Endodermal cell (in vitro differentiated cells): ENCODE measurements around the gene CCZ1B. TPM values are rescaled to one million over a fixed set of nuclear protein-coding genes. Genes with fewer than 3 reads are reported as not detected.
A peak's percentile ranks its signal among the peaks of the same experiment; 100 is the strongest.
"Not testable (repeated sequence)": the region's sequence is repeated elsewhere in the genome, so short reads cannot be mapped to it uniquely, and the experiment has no call there.

Source experiments
- DNase-seq: peaks from one replicate; pipeline ENCODE4 v3.0.0-alpha.2; 2017
- H3K27ac ChIP-seq: 2 replicates; pipeline ENCODE4 v1.5.1; 2013; ENCODE audit warnings: mild to moderate bottlenecking, low read depth, low read length, moderate library complexity
- H3K27me3 ChIP-seq: 2 replicates; pipeline ENCODE4 v1.6.1; 2013; ENCODE audit warnings: mild to moderate bottlenecking, low read length, moderate library complexity; ENCODE audit not compliant: insufficient read depth, control insufficient read depth, poor library complexity, severe bottlenecking
- H3K36me3 ChIP-seq: 2 replicates; pipeline ENCODE4 v1.7.0; 2013; ENCODE audit warnings: mild to moderate bottlenecking, low read length, moderate library complexity; ENCODE audit not compliant: control insufficient read depth, insufficient read depth
- H3K4me1 ChIP-seq: one replicate; pipeline ENCODE4 v1.7.0; 2013; ENCODE audit warnings: low read length; ENCODE audit not compliant: control insufficient read depth, insufficient read depth
- H3K4me3 ChIP-seq: 2 replicates; pipeline ENCODE4 v1.5.1; 2013; ENCODE audit warnings: mild to moderate bottlenecking, low read length, moderate library complexity
- H3K9ac ChIP-seq: 2 replicates; pipeline ENCODE4 v1.6.1; 2013; ENCODE audit warnings: mild to moderate bottlenecking, low read length, moderate library complexity; ENCODE audit not compliant: poor library complexity, severe bottlenecking; ENCODE audit errors: extremely low read depth
- H3K9me3 ChIP-seq: 2 replicates; pipeline ENCODE4 v1.6.1; 2013; ENCODE audit warnings: mild to moderate bottlenecking, low read length, moderate library complexity; ENCODE audit not compliant: control insufficient read depth
- H3K27ac Mint-ChIP-seq: 2 replicates; pipeline ENCODE4 v1.8.0; 2020; ENCODE audit warnings: mixed read lengths
- H3K27me3 Mint-ChIP-seq: 2 replicates; pipeline ENCODE4 v1.8.0; 2021; ENCODE audit warnings: mild to moderate bottlenecking, mixed read lengths; ENCODE audit not compliant: insufficient read depth
- H3K36me3 Mint-ChIP-seq: 2 replicates; pipeline ENCODE4 v1.8.0; 2020; ENCODE audit warnings: low read depth, mixed read lengths
- H3K4me1 Mint-ChIP-seq: 2 replicates; pipeline ENCODE4 v1.8.0; 2020; ENCODE audit warnings: mixed read lengths
- H3K4me3 Mint-ChIP-seq: 2 replicates; pipeline ENCODE4 v1.8.0; 2020; ENCODE audit warnings: mild to moderate bottlenecking, moderate library complexity, mixed read lengths
- H3K9me3 Mint-ChIP-seq: 2 replicates; pipeline ENCODE4 v1.8.0; 2020; ENCODE audit warnings: mild to moderate bottlenecking, mixed read lengths
- CTCF ChIP-seq: fragments of 200-600 bp; sonication (generic); conservative IDR thresholded peaks from 2 replicates; pipeline ENCODE4 v1.5.0; 2021; ENCODE audit warnings: antibody characterized with exemption, mild to moderate bottlenecking
- WGBS, 2 experiments: methylation state at CpG; one replicate each; pipeline versions ENCODE4 v1.1.5 to v1.1.7; 2013; ENCODE audit warnings: missing lambda C conversion rate in 2 of 2, mixed read lengths in 1 of 2; ENCODE audit not compliant: insufficient coverage in 1 of 2, insufficient read length in 1 of 2; 5-methylcytosine and 5-hydroxymethylcytosine counted together
- long read RNA-seq, 4 experiments: library from polyadenylated mRNA in 2 of 4; library from RNA in 1 of 4; library from capped mRNA in 1 of 4; stranded (forward) in 3 of 4; unstranded in 1 of 4; transcript quantifications; one replicate each; pipeline ENCODE4 v2.0.0, GENCODE V29; 2020 to 2021; ENCODE audit warnings: inconsistent platforms in 1 of 4
- polyA plus RNA-seq, 2 experiments: library from polyadenylated mRNA; stranded (reverse); fragments of 50-300 nt; gene quantifications; one replicate each; pipeline ENCODE4 v1.2.3, GENCODE V29; 2013
- total RNA-seq, 2 donors: library from RNA; stranded (reverse); fragmentation: NEBNext Ultra II Directional in 1 of 2; extraction: Animal tissue kit (Norgen Biotek cat#: 25700) in 1 of 2; gene quantifications; 2 replicates in 1 of 2; 3 replicates in 1 of 2; pipeline ENCODE4 v1.2.1, GENCODE V29; 2021

Gene CCZ1B
- 10 to 100 TPM; 84.7 to 93.7 TPM for total RNA-seq
- 56.4 TPM for polyA plus RNA-seq (2013, experiment 1 of 2)
- 55.9 TPM for polyA plus RNA-seq (2013, experiment 2 of 2)
- long read RNA-seq, experiment 1, partial matches to known transcripts, result 4 of 9 reads
- long read RNA-seq, experiment 1, other reads (novel, unspliced or antisense), result 2 of 9 reads
- long read RNA-seq, experiment 2, partial matches to known transcripts, result 0 of 14 reads
- long read RNA-seq, experiment 2, other reads (novel, unspliced or antisense), result 13 of 14 reads
- long read RNA-seq, experiment 3, transcript CCZ1B-201 (15 exons, 2,885 nt), result major isoform, 16 of 22 reads
- long read RNA-seq, experiment 3, partial matches to known transcripts, result 1 of 22 reads
- long read RNA-seq, experiment 3, other reads (novel, unspliced or antisense), result 4 of 22 reads
- long read RNA-seq, experiment 4, partial matches to known transcripts, result 0 of 4 reads
- long read RNA-seq, experiment 4, other reads (novel, unspliced or antisense), result 0 of 4 reads

GRCh38 chr7:6826151-6826550, at the start of gene CCZ1B:
Gene CCZ1B (minus strand): TSS chr7:6826275. CDS start chr7:6826197, 78 bp downstream.
- not testable (repeated sequence) for H3K9ac ChIP-seq, H3K27me3 ChIP-seq, H3K4me1 ChIP-seq, H3K4me1 Mint-ChIP-seq, H3K9me3 Mint-ChIP-seq, H3K27ac ChIP-seq, H3K9me3 ChIP-seq
- 0 to 6% methylated on average over 8 to 26 of the region's 35 CpGs for WGBS, 2 experiments
- peak within 1 kb of the TSS; percentile 76 for H3K4me3 ChIP-seq
- H3K27ac Mint-ChIP-seq, result peak within 1 kb of the TSS; percentile 94
- DNase-seq, result peak; percentile 93
- H3K36me3 ChIP-seq, result peaks cover 11% of the 10 kb centered on the region
- H3K27me3 Mint-ChIP-seq, result peaks cover 11% of the 10 kb centered on the region
- peak within 1 kb of the TSS; percentile 78 for H3K4me3 Mint-ChIP-seq
- peak; percentile 30 for TF ChIP-seq CTCF
- peaks cover 12% of the 10 kb centered on the region for H3K36me3 Mint-ChIP-seq

- DNase-seq, H3K27me3 ChIP-seq, H3K9me3 Mint-ChIP-seq, H3K4me3 ChIP-seq, H3K27ac Mint-ChIP-seq, H3K27ac ChIP-seq, H3K36me3 ChIP-seq, H3K9ac ChIP-seq, H3K36me3 Mint-ChIP-seq, H3K4me1 ChIP-seq, H3K4me3 Mint-ChIP-seq, H3K9me3 ChIP-seq, H3K27me3 Mint-ChIP-seq: not testable (repeated sequence)
- H3K4me1 Mint-ChIP-seq, result peaks cover 33% of the 10 kb centered on the region
- WGBS, 2 experiments, result 96 to 98% methylated on average over 11 to 13 of the region's 15 CpGs
These were observed 48.9 kb upstream of the CCZ1B start for GRCh38 chr7:6875022-6875421.

- H3K36me3 Mint-ChIP-seq, result not testable (repeated sequence)
- H3K27ac Mint-ChIP-seq, result peak overlapping the region; percentile 21
- WGBS, 2 experiments, result 91 to 96% methylated on average over 8 to 11 of the region's 11 CpGs
These were observed 46.3 kb upstream of the CCZ1B start for GRCh38 chr7:6872246-6872945.

GRCh38 chr7:6871421-6872144, 45.5 kb upstream of the CCZ1B start:
- not testable (repeated sequence) for H3K36me3 ChIP-seq, DNase-seq, H3K27ac Mint-ChIP-seq, H3K4me3 ChIP-seq, H3K4me3 Mint-ChIP-seq, H3K9ac ChIP-seq, H3K27me3 ChIP-seq, H3K9me3 ChIP-seq, H3K36me3 Mint-ChIP-seq, H3K4me1 ChIP-seq, H3K9me3 Mint-ChIP-seq, H3K27me3 Mint-ChIP-seq, H3K27ac ChIP-seq
- H3K4me1 Mint-ChIP-seq, result peaks cover 33% of the 10 kb centered on the region
- WGBS, 2 experiments, result 94% methylated on average over 14 to 17 of the region's 17 CpGs

More at GRCh38 chr7:6872246-6872945, 46.3 kb upstream of the CCZ1B start:
- DNase-seq, H3K9me3 Mint-ChIP-seq, H3K4me1 ChIP-seq, H3K27me3 Mint-ChIP-seq, H3K27me3 ChIP-seq, H3K27ac ChIP-seq, H3K4me3 Mint-ChIP-seq, H3K9ac ChIP-seq, H3K4me3 ChIP-seq, H3K36me3 ChIP-seq, H3K9me3 ChIP-seq: not testable (repeated sequence)
- peaks cover 33% of the 10 kb centered on the region for H3K4me1 Mint-ChIP-seq

- H3K27me3 ChIP-seq, H3K9ac ChIP-seq, H3K4me3 ChIP-seq, H3K4me3 Mint-ChIP-seq, H3K36me3 Mint-ChIP-seq, H3K27ac ChIP-seq, H3K27me3 Mint-ChIP-seq, H3K9me3 Mint-ChIP-seq, H3K9me3 ChIP-seq, H3K36me3 ChIP-seq, DNase-seq, H3K4me1 ChIP-seq, H3K27ac Mint-ChIP-seq, H3K4me1 Mint-ChIP-seq: not testable (repeated sequence)
- WGBS, 2 experiments, result 78 to 79% methylated on average over 9 to 10 of the region's 10 CpGs
These were observed 38.7 kb upstream of the CCZ1B start for GRCh38 chr7:6864751-6865150.

GRCh38 chr7:6864188-6864587, 38.1 kb upstream of the CCZ1B start:
- H3K36me3 ChIP-seq, DNase-seq: not testable (repeated sequence)
- 84 to 100% methylated on average over 1 to 12 of the region's 12 CpGs for WGBS, 2 experiments

More at GRCh38 chr7:6864188-6864587, 38.1 kb upstream of the CCZ1B start:
- not testable (repeated sequence) for H3K4me1 ChIP-seq, H3K9ac ChIP-seq, H3K4me3 ChIP-seq, H3K27me3 ChIP-seq, H3K36me3 Mint-ChIP-seq, H3K4me1 Mint-ChIP-seq, H3K4me3 Mint-ChIP-seq, H3K27ac ChIP-seq, H3K9me3 ChIP-seq, H3K27me3 Mint-ChIP-seq, H3K27ac Mint-ChIP-seq, H3K9me3 Mint-ChIP-seq
